ENCODE measurements around the gene FRMD3.

- TF ChIP-seq POLR2A (IDR thresholded peaks at IDR 0.05): no peak
- no peak for TF ChIP-seq CTCF (IDR thresholded peaks at IDR 0.05)
Measured at GRCh38 chr9:83466351-83466750, 71.8 kb downstream of the FRMD3 start.
